Glutamatergic neuron (in vitro differentiated cells): ENCODE results near the gene SON. TPM values are rescaled to one million over a fixed set of nuclear protein-coding genes. Genes with fewer than 3 reads are reported as not detected.
"Not testable (repeated sequence)": the region's sequence is repeated elsewhere in the genome, so short reads cannot be mapped to it uniquely, and the experiment has no call there.

ENCODE experiments used
- DNase-seq: peaks from one replicate; pipeline ENCODE4 v3.0.0; 2022
- H3K27ac Mint-ChIP-seq: one replicate; pipeline ENCODE4 v1.8.0; 2020; ENCODE audit warnings: mild to moderate bottlenecking, mixed read lengths, inconsistent platforms; ENCODE audit not compliant: unreplicated experiment
- H3K27me3 Mint-ChIP-seq: one replicate; pipeline ENCODE4 v1.8.0; 2020; ENCODE audit warnings: mild to moderate bottlenecking, moderate library complexity, mixed read lengths, inconsistent platforms; ENCODE audit not compliant: unreplicated experiment
- H3K36me3 Mint-ChIP-seq: one replicate; pipeline ENCODE4 v1.8.0; 2020; ENCODE audit warnings: mild to moderate bottlenecking, mixed read lengths, inconsistent platforms; ENCODE audit not compliant: unreplicated experiment
- H3K4me1 Mint-ChIP-seq: one replicate; pipeline ENCODE4 v1.8.0; 2020; ENCODE audit warnings: mild to moderate bottlenecking, low read depth, mixed read lengths, inconsistent platforms; ENCODE audit not compliant: unreplicated experiment
- H3K4me3 Mint-ChIP-seq: one replicate; pipeline ENCODE4 v1.8.0; 2020; ENCODE audit warnings: mild to moderate bottlenecking, mixed read lengths, inconsistent platforms; ENCODE audit not compliant: unreplicated experiment
- H3K9me3 Mint-ChIP-seq: one replicate; pipeline ENCODE4 v1.8.0; 2020; ENCODE audit warnings: mild to moderate bottlenecking, moderate library complexity, mixed read lengths, inconsistent platforms; ENCODE audit not compliant: unreplicated experiment
- CTCF ChIP-seq: fragments of 200-600 bp; sonication (generic); IDR thresholded peaks from one replicate; pipeline ENCODE4 v1.5.0; 2021; ENCODE audit not compliant: partially characterized antibody, unreplicated experiment
- total RNA-seq: library from RNA; stranded (reverse); fragmentation: NEBNext Ultra II Directional; extraction: Animal tissue kit (Norgen Biotek cat#: 25700); gene quantifications from one replicate; pipeline ENCODE4 v1.2.1, GENCODE V29; 2021; ENCODE audit not compliant: unreplicated experiment

SON gene
- total RNA-seq, 1 donor from 2014 or later, result 289 TPM

DNA sequence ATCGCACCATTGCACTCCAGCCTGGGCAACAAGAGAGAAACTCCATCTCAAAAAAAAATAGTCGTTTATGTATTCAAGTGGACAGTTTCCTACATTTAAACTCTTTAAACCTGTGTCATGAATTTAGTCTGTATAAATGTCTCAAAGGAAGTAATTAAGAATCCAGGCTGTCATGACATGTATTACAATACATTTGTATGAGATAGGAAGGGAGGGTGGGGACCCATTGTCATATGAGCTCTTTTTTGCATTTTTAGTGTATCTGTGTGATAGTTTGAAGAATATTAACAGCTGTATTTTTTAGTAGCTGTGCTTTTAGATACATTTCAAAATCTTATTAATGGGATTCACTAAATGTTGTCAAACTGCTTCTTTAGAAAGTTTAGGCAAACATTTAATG, 25.6 kb downstream of the SON start:
- Mint-ChIP-seq H3K4me3 (no peak overlapping the region), H3K27ac (no peak overlapping the region)

GRCh38 chr21:33569991-33570390, 27.2 kb downstream of the SON start:
- H3K36me3 Mint-ChIP-seq, result no peaks in the 10 kb centered on the region
- DNase-seq, result no peak
- H3K4me3 Mint-ChIP-seq, result no peak overlapping the region
- H3K27me3 Mint-ChIP-seq, result no peaks in the 10 kb centered on the region
- H3K27ac Mint-ChIP-seq, result no peak overlapping the region
- H3K9me3 Mint-ChIP-seq, result no peaks in the 10 kb centered on the region
- TF ChIP-seq CTCF, result no peak
- no peaks in the 10 kb centered on the region for H3K4me1 Mint-ChIP-seq

More for the DNA sequence above, 25.6 kb downstream of the SON start:
- Mint-ChIP-seq H3K36me3 (no peaks in the 10 kb centered on the region), H3K9me3 (no peaks in the 10 kb centered on the region), H3K4me1 (no peaks in the 10 kb centered on the region), H3K27me3 (no peaks in the 10 kb centered on the region)
- DNase-seq, result no peak
- no peak for TF ChIP-seq CTCF

- no peak for TF ChIP-seq CTCF
- DNase-seq, result no peak
- no peak overlapping the region for H3K4me3 Mint-ChIP-seq
- no peaks in the 10 kb centered on the region for H3K4me1 Mint-ChIP-seq
- no peak overlapping the region for H3K27ac Mint-ChIP-seq
- H3K9me3 Mint-ChIP-seq, result no peaks in the 10 kb centered on the region
- no peaks in the 10 kb centered on the region for H3K27me3 Mint-ChIP-seq
- H3K36me3 Mint-ChIP-seq, result no peaks in the 10 kb centered on the region
Measured at GRCh38 chr21:33572350-33572749, 29.5 kb downstream of the SON start.

DNA sequence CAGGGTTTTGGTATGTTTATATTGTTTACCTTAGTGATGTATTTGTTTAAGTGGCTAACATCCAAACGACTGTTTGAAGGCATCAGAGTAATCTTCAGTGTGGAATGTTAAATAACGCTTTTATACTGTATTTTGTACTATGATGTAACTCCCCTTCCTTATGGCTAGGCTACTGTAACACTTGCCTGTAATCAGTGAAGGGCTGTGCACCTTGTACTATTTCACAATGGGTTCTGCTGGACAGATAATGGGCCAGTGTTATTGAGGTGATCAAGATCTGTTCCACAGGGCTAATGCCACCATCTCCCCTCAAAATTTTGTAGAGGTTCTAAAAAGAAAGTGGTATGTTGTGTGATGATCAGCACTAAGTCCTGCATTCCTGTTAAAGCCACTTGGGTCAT, 33.9 kb downstream of the SON start:
- not testable (repeated sequence) for H3K36me3 Mint-ChIP-seq, H3K9me3 Mint-ChIP-seq, H3K4me1 Mint-ChIP-seq, H3K4me3 Mint-ChIP-seq, DNase-seq, H3K27ac Mint-ChIP-seq, H3K27me3 Mint-ChIP-seq

DNA sequence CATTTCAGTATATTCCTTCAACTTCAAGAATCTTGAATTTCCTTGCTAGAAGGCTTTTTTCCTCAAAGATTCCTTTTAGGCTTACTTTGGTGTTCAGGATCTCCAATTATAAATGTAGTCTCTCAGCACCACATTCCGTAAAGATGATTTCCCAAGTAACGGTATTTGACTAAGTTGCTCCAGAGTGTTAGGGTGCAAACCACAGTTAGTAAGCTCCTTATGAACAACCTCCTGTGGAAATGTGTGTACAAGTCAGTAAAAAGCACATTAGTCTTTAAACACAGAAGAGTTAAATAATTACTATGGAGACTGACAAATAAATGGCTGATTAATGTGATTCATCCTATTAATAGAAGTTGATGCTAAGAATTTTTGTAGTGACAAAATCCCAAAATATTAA, 35.4 kb downstream of the SON start:
- Mint-ChIP-seq H3K4me3 (no peak overlapping the region), H3K4me1 (no peaks in the 10 kb centered on the region), H3K27ac (no peak overlapping the region), H3K9me3 (no peaks in the 10 kb centered on the region), H3K36me3 (no peaks in the 10 kb centered on the region), H3K27me3 (peaks cover 1% of the 10 kb centered on the region)
- no peak for TF ChIP-seq CTCF
- no peak for DNase-seq
